ENCODE measurements around the gene TMX1.

The TMX1 gene

GRCh38 chr14:51225751-51226150 is 14.3 kb upstream of the TMX1 start:
- Histone ChIP-seq H3K9me3 (replicated peaks in 1 of 2; ENCODE audit: control insufficient read depth in 2 of 2, insufficient read depth in 1 of 2, low read depth in 1 of 2, low read length in 2 of 2) (peaks cover 0 to 5% of the 10 kb centered on the region in 2 donors), H2AK5ac (ENCODE audit: low read depth, low read length) (no peak overlapping the region), H2BK120ac (ENCODE audit: low read depth, low read length) (no peak overlapping the region), H2AFZ (ENCODE audit: low read length) (no peak overlapping the region), H4K91ac (ENCODE audit: low read depth, low read length, poor library complexity) (no peak overlapping the region), H3K27ac (replicated peaks; ENCODE audit: low read length) (no peak overlapping the region), H3K36me3 (replicated peaks in 1 of 2; ENCODE audit: control insufficient read depth in 2 of 2, insufficient read depth in 2 of 2, low read length in 2 of 2) (no peaks in the 10 kb centered on the region), H4K8ac (ENCODE audit: low read depth, low read length) (no peak overlapping the region), H2BK12ac (ENCODE audit: low read length) (no peak overlapping the region), H3K14ac (ENCODE audit: low read length) (no peak overlapping the region), H2BK15ac (ENCODE audit: low read length) (no peak overlapping the region), H2BK5ac (ENCODE audit: low read length) (no peak overlapping the region), H3K79me1 (ENCODE audit: low read depth, low read length) (no peaks in the 10 kb centered on the region), H3K4me1 (ENCODE audit: control insufficient read depth in 2 of 2, insufficient read depth in 1 of 2, low read depth in 1 of 2, low read length in 2 of 2) (no peaks in the 10 kb centered on the region), H3K4me2 (ENCODE audit: insufficient read depth, low read length, poor library complexity, severe bottlenecking) (no peak overlapping the region), H3K27me3 (ENCODE audit: control insufficient read depth in 3 of 3, insufficient read depth in 3 of 3, low read depth in 1 of 3, low read length in 3 of 3) (no peaks in the 10 kb centered on the region), H3K4ac (ENCODE audit: low read length) (no peak overlapping the region), H3K18ac (ENCODE audit: low read length) (no peak overlapping the region), H3K9ac (ENCODE audit: low read depth, low read length, poor library complexity) (no peak overlapping the region), H3K4me3 (ENCODE audit: low read length in 2 of 2) (no peak overlapping the region), H3K23ac (ENCODE audit: low read depth, low read length, poor library complexity) (no peak overlapping the region)
- no peak for DNase-seq (ENCODE audit: low spot score)
- WGBS, 2 donors (ENCODE audit: extremely low coverage in 2 of 2, insufficient read length in 2 of 2, insufficient replicate concordance in 1 of 2) = no CpG with 5 or more reads among the region's 2 CpGs

DNA sequence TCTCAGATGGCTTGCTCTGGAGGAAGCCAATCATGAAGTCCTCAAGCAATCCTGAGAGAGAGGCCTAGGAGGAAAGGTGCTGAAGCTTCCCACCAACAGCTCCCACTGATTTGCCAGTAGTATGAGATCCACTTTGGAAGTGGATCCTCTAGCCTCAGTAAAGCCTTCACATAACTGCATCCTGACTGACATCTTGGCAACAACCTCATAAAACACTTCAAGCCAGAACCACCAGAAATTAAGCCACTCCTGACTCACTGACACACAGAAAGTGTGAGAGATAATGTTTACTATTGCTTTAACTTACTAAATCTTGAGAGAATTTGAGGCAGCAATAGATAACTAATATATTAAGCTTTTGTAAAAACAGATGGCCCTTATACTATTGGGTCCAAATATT is 11.7 kb upstream of the TMX1 start:
- Histone ChIP-seq H3K4me1 (ENCODE audit: control insufficient read depth in 2 of 2, insufficient read depth in 1 of 2, low read depth in 1 of 2, low read length in 2 of 2) (no peaks in the 10 kb centered on the region), H4K91ac (ENCODE audit: low read depth, low read length, poor library complexity) (no peak overlapping the region), H3K14ac (ENCODE audit: low read length) (no peak overlapping the region), H3K4ac (ENCODE audit: low read length) (no peak overlapping the region), H3K79me1 (ENCODE audit: low read depth, low read length) (no peaks in the 10 kb centered on the region), H2AK5ac (ENCODE audit: low read depth, low read length) (no peak overlapping the region), H2BK15ac (ENCODE audit: low read length) (no peak overlapping the region), H4K8ac (ENCODE audit: low read depth, low read length) (no peak overlapping the region), H3K9me3 (replicated peaks in 1 of 2; ENCODE audit: control insufficient read depth in 2 of 2, insufficient read depth in 1 of 2, low read depth in 1 of 2, low read length in 2 of 2) (no peaks in the 10 kb centered on the region), H3K4me3 (ENCODE audit: low read length in 2 of 2) (no peak overlapping the region), H3K23ac (ENCODE audit: low read depth, low read length, poor library complexity) (no peak overlapping the region), H2BK120ac (ENCODE audit: low read depth, low read length) (no peak overlapping the region), H2BK5ac (ENCODE audit: low read length) (no peak overlapping the region), H3K36me3 (replicated peaks in 1 of 2; ENCODE audit: control insufficient read depth in 2 of 2, insufficient read depth in 2 of 2, low read length in 2 of 2) (no peaks in the 10 kb centered on the region), H2AFZ (ENCODE audit: low read length) (no peak overlapping the region), H3K27ac (replicated peaks; ENCODE audit: low read length) (no peak overlapping the region), H3K9ac (ENCODE audit: low read depth, low read length, poor library complexity) (no peak overlapping the region), H3K18ac (ENCODE audit: low read length) (no peak overlapping the region), H3K4me2 (ENCODE audit: insufficient read depth, low read length, poor library complexity, severe bottlenecking) (no peak overlapping the region), H2BK12ac (ENCODE audit: low read length) (no peak overlapping the region), H3K27me3 (ENCODE audit: control insufficient read depth in 3 of 3, insufficient read depth in 3 of 3, low read depth in 1 of 3, low read length in 3 of 3) (no peaks in the 10 kb centered on the region)
- DNase-seq (ENCODE audit: low spot score) = no peak

- Histone ChIP-seq H2AK5ac (ENCODE audit: low read depth, low read length) (no peak overlapping the region), H2BK15ac (ENCODE audit: low read length) (no peak overlapping the region), H3K9ac (ENCODE audit: low read depth, low read length, poor library complexity) (no peak overlapping the region), H4K91ac (ENCODE audit: low read depth, low read length, poor library complexity) (no peak overlapping the region), H3K79me1 (ENCODE audit: low read depth, low read length) (no peaks in the 10 kb centered on the region), H4K8ac (ENCODE audit: low read depth, low read length) (no peak overlapping the region), H3K4me2 (ENCODE audit: insufficient read depth, low read length, poor library complexity, severe bottlenecking) (no peak overlapping the region), H3K4me3 (ENCODE audit: low read length in 2 of 2) (no peak overlapping the region), H3K27ac (replicated peaks; ENCODE audit: low read length) (no peak overlapping the region), H3K23ac (ENCODE audit: low read depth, low read length, poor library complexity) (no peak overlapping the region), H2AFZ (ENCODE audit: low read length) (no peak overlapping the region), H3K27me3 (ENCODE audit: control insufficient read depth in 3 of 3, insufficient read depth in 3 of 3, low read depth in 1 of 3, low read length in 3 of 3) (no peaks in the 10 kb centered on the region), H3K36me3 (replicated peaks in 1 of 2; ENCODE audit: control insufficient read depth in 2 of 2, insufficient read depth in 2 of 2, low read length in 2 of 2) (no peaks in the 10 kb centered on the region), H3K14ac (ENCODE audit: low read length) (no peak overlapping the region), H3K18ac (ENCODE audit: low read length) (no peak overlapping the region), H3K4me1 (ENCODE audit: control insufficient read depth in 2 of 2, insufficient read depth in 1 of 2, low read depth in 1 of 2, low read length in 2 of 2) (no peaks in the 10 kb centered on the region), H2BK12ac (ENCODE audit: low read length) (no peak overlapping the region), H3K4ac (ENCODE audit: low read length) (no peak overlapping the region), H3K9me3 (replicated peaks in 1 of 2; ENCODE audit: control insufficient read depth in 2 of 2, insufficient read depth in 1 of 2, low read depth in 1 of 2, low read length in 2 of 2) (no peaks in the 10 kb centered on the region), H2BK5ac (ENCODE audit: low read length) (no peak overlapping the region), H2BK120ac (ENCODE audit: low read depth, low read length) (no peak overlapping the region)
- WGBS, 2 donors (ENCODE audit: extremely low coverage in 2 of 2, insufficient read length in 2 of 2, insufficient replicate concordance in 1 of 2) = no CpG with 5 or more reads among the region's 1 CpG
- DNase-seq (ENCODE audit: low spot score) = no peak
These were observed 11.2 kb upstream of the TMX1 start for GRCh38 chr14:51228890-51229289.

DNA sequence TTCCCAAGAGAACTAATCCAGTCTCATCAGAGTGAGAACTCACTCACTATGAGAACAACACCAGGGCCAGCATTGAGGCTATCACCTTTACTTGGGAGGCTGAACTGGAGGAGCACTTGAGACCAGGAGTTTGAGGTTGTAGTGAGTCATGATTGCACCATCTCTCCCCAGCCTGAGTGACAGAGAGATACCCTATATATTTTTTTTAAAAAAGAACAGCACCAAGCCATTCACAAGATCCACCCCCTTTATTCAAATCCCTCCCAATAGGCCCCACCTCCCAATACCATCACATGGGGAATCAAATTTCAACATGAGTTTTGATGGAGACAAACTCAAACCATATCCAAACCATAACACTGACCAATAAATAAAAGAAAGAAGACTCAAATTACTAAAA is 3.7 kb upstream of the TMX1 start:
- no peak overlapping the region for H2AFZ ChIP-seq (ENCODE audit: low read length)
- no peak overlapping the region for H3K18ac ChIP-seq (ENCODE audit: low read length)
- H3K4me2 ChIP-seq (ENCODE audit: insufficient read depth, low read length, poor library complexity, severe bottlenecking) = no peak overlapping the region
- H3K79me1 ChIP-seq (ENCODE audit: low read depth, low read length) = peaks cover 3% of the 10 kb centered on the region
- H3K4me3 ChIP-seq (ENCODE audit: low read length in 2 of 2) = no peak overlapping the region
- H3K4ac ChIP-seq (ENCODE audit: low read length) = no peak overlapping the region
- H2BK15ac ChIP-seq (ENCODE audit: low read length) = no peak overlapping the region
- no peaks in the 10 kb centered on the region for H3K4me1 ChIP-seq (ENCODE audit: control insufficient read depth in 2 of 2, insufficient read depth in 1 of 2, low read depth in 1 of 2, low read length in 2 of 2)
- H2BK5ac ChIP-seq (ENCODE audit: low read length) = no peak overlapping the region
- no peak overlapping the region for H4K91ac ChIP-seq (ENCODE audit: low read depth, low read length, poor library complexity)
- no peak for DNase-seq (ENCODE audit: low spot score)
- no peak overlapping the region for H2BK12ac ChIP-seq (ENCODE audit: low read length)
- H2BK120ac ChIP-seq (ENCODE audit: low read depth, low read length) = no peak overlapping the region
- H3K27me3 ChIP-seq (ENCODE audit: control insufficient read depth in 3 of 3, insufficient read depth in 3 of 3, low read depth in 1 of 3, low read length in 3 of 3) = no peaks in the 10 kb centered on the region
- H4K8ac ChIP-seq (ENCODE audit: low read depth, low read length) = no peak overlapping the region
- H3K9me3 ChIP-seq (replicated peaks in 1 of 2; ENCODE audit: control insufficient read depth in 2 of 2, insufficient read depth in 1 of 2, low read depth in 1 of 2, low read length in 2 of 2) = no peaks in the 10 kb centered on the region
- H3K14ac ChIP-seq (ENCODE audit: low read length) = no peak overlapping the region
- no peak overlapping the region for H3K27ac ChIP-seq (replicated peaks; ENCODE audit: low read length)
- H3K9ac ChIP-seq (ENCODE audit: low read depth, low read length, poor library complexity) = no peak overlapping the region
- no peaks in the 10 kb centered on the region for H3K36me3 ChIP-seq (replicated peaks in 1 of 2; ENCODE audit: control insufficient read depth in 2 of 2, insufficient read depth in 2 of 2, low read length in 2 of 2)
- H3K23ac ChIP-seq (ENCODE audit: low read depth, low read length, poor library complexity) = no peak overlapping the region
- H2AK5ac ChIP-seq (ENCODE audit: low read depth, low read length) = no peak overlapping the region

Measured in neuronal stem cell (in vitro differentiated cells).